K562 (cell line): ENCODE results near the gene RGS21. TPM values are rescaled to one million over a fixed set of nuclear protein-coding genes. Genes with fewer than 3 reads are reported as not detected.

Source experiments
- ATAC-seq: fragments of 200-7000 bp; cut with Tn5 transposase; 3 replicates; pipeline ENCODE4 v1.9.1; 2020; ENCODE audit warnings: moderate library complexity
- BruUV-seq: library from RNA; stranded (reverse); fragments of 400-500 nt; replicated peaks from 2 replicates; lab custom pipeline; 2021; lab: Mats Ljungman, UMichigan
- CTCF ChIA-PET: fragments of 300-600 bp; formaldehyde crosslinking; extraction: SDS; loops from one replicate; lab custom pipeline; 2021; ENCODE audit warnings: low intra/inter-chr PET ratio; lab: Yijun Ruan, JAX
- POLR2A ChIA-PET: fragments of 300-600, 350-650 bp; sonication (Branson Sonifier 250); formaldehyde crosslinking; extraction: SDS; loops from one replicate; lab custom pipeline; 2021; ENCODE audit warnings: antibody characterized with exemption, inconsistent platforms; lab: Yijun Ruan, JAX
- DNase-seq, 4 experiments: peaks; one replicate each; pipeline versions ENCODE4 v3.0.0 to v3.0.0-alpha.2; 2011 to 2018; ENCODE audit warnings: low spot score in 3 of 4, mixed read lengths in 3 of 4; ENCODE audit errors: extremely low read depth in 1 of 4
- FAIRE-seq: peaks from 2 replicates; lab custom pipeline; 2011; peaks lifted over from hg19 to GRCh38; lab: Jason Lieb, UNC
- H2AFZ ChIP-seq: 2 replicates; pipeline ENCODE4 v1.6.0; 2011; ENCODE audit warnings: low read depth, low read length, control low read depth, inconsistent platforms
- H3K27ac ChIP-seq: fragments of 200-600 bp; 3 replicates; pipeline ENCODE4 v1.8.0; 2011; ENCODE audit warnings: low read depth, mild to moderate bottlenecking, control low read depth, inconsistent platforms, low read length, moderate library complexity, mixed read lengths; ENCODE audit errors: extremely low read depth
- H3K27me3 ChIP-seq, 2 experiments: fragments of 300-600 bp in 1 of 2; 2 replicates in 1 of 2; 3 replicates in 1 of 2; pipeline versions ENCODE4 v1.6.0 to v1.8.0; 2011; ENCODE audit warnings: inconsistent platforms in 2 of 2, low read length in 2 of 2, mild to moderate bottlenecking in 1 of 2, mixed read lengths in 1 of 2, moderate library complexity in 1 of 2; ENCODE audit not compliant: control insufficient read depth in 2 of 2, insufficient read depth in 2 of 2
- H3K36me3 ChIP-seq: fragments of 300-600 bp; 3 replicates; pipeline ENCODE4 v1.8.0; 2011; ENCODE audit warnings: mild to moderate bottlenecking, low read length, inconsistent platforms; ENCODE audit not compliant: control insufficient read depth, insufficient read depth
- H3K4me1 ChIP-seq, 2 experiments: fragments of 200-600 bp in 1 of 2; replicated peaks in 1 of 2; 2 replicates in 1 of 2; 3 replicates in 1 of 2; pipeline versions ENCODE4 v1.5.1 to v1.8.0; 2011; ENCODE audit warnings: inconsistent platforms in 2 of 2, low read length in 2 of 2, mild to moderate bottlenecking in 1 of 2, mixed read lengths in 1 of 2, moderate library complexity in 1 of 2; ENCODE audit not compliant: control insufficient read depth in 2 of 2, insufficient read depth in 2 of 2
- H3K4me2 ChIP-seq: 2 replicates; pipeline ENCODE4 v1.6.1; 2011; ENCODE audit warnings: low read length, control low read depth, inconsistent platforms, mixed read lengths; ENCODE audit not compliant: insufficient read depth
- H3K4me3 ChIP-seq: fragments of 200-600 bp; sonication (generic), shearing (Covaris generic); 2 replicates; pipeline ENCODE4 v1.5.1; 2016; ENCODE audit warnings: control low read depth, inconsistent platforms
- H3K79me2 ChIP-seq: fragments of 200-600 bp; 3 replicates; pipeline ENCODE4 v1.8.0; 2011; ENCODE audit warnings: low read length, inconsistent platforms; ENCODE audit not compliant: control insufficient read depth, insufficient read depth
- H3K9ac ChIP-seq, 2 experiments: 2 replicates each; pipeline versions ENCODE4 v1.6.0 to v1.6.1; 2011; ENCODE audit warnings: low read depth in 2 of 2, low read length in 2 of 2, control low read depth in 1 of 2, inconsistent platforms in 1 of 2, mild to moderate bottlenecking in 1 of 2, mixed read lengths in 1 of 2; ENCODE audit not compliant: insufficient read depth in 1 of 2
- H3K9me1 ChIP-seq: one replicate; pipeline ENCODE4 v1.6.0; 2011; ENCODE audit warnings: inconsistent platforms, mild to moderate bottlenecking, low read length, moderate library complexity; ENCODE audit not compliant: control insufficient read depth, insufficient read depth
- H3K9me3 ChIP-seq: replicated peaks from 2 replicates; pipeline ENCODE4 v1.5.1; 2011; ENCODE audit warnings: low read depth, low read length, inconsistent platforms; ENCODE audit not compliant: control insufficient read depth, insufficient read depth
- H4K20me1 ChIP-seq: replicated peaks from 2 replicates; pipeline ENCODE4 v1.6.1; 2011; ENCODE audit warnings: low read length, inconsistent platforms, mixed read lengths; ENCODE audit not compliant: control insufficient read depth, insufficient read depth
- DACH1 ChIP-seq: fragments of 450-650 bp; IDR thresholded peaks from 2 replicates; pipeline ENCODE4 v1.6.1; 2018; ENCODE audit not compliant: partially characterized antibody
- ZBTB11 ChIP-seq, 3 experiments: fragments of 200-800 bp in 1 of 3; fragments of 250-450 bp in 1 of 3; fragments of 450-650 bp in 1 of 3; sonication (Bioruptor Pico) in 1 of 3; sonication (Bioruptor generic) in 1 of 3; formaldehyde crosslinking in 1 of 3; IDR thresholded peaks; 2 replicates each; pipeline versions ENCODE4 v1.6.1 to v1.8.0; 2016 to 2022; ENCODE audit warnings: mild to moderate bottlenecking in 2 of 3, missing genetic modification characterization in 2 of 3, missing compliant biosample characterization in 1 of 3, moderate library complexity in 1 of 3
- WGBS: fragments of 100-300 bp; shearing (Covaris generic); methylation state at CpG from one replicate; pipeline ENCODE4 v1.1.6; 2016; ENCODE audit warnings: low coverage, mixed read lengths; ENCODE audit not compliant: insufficient coverage; ENCODE audit errors: missing lambda C conversion rate; 5-methylcytosine and 5-hydroxymethylcytosine counted together
- in situ Hi-C: fragments of 300-500 bp; cut with MboI; formaldehyde crosslinking; loops from 4 replicates; pipeline ENCODE4 v1.15.0; 2018; ENCODE audit warnings: inconsistent platforms, mixed read lengths
- intact Hi-C: fragments of 100-400 bp; cut with micrococcal nuclease; formaldehyde crosslinking; loops from 2 replicates; pipeline ENCODE4 v1.14.2; 2022
- polyA plus RNA-seq, 8 experiments: library from polyadenylated mRNA; depleted of rRNA in 4 of 8; stranded (reverse) in 5 of 8; unstranded in 3 of 8; fragments of >200 nt; fragmentation: Nextera tagmentation in 2 of 8; fragmentation: Illumina TruSeq in 1 of 8; extraction: Ambion mirVana in 2 of 8; extraction: Trizol in 1 of 8; gene quantifications; 2 replicates each; pipeline versions ENCODE4 v1.2.1 to v1.2.3, GENCODE V29; 2011 to 2014; ENCODE audit warnings: inconsistent platforms in 1 of 8, missing spikeins in 1 of 8
- total RNA-seq, 7 experiments: library from RNA; depleted of rRNA in 6 of 7; stranded (reverse); fragments of >200 nt in 6 of 7; fragmentation: Illumina TruSeq in 2 of 7; extraction: Trizol in 2 of 7; gene quantifications; 2 replicates each; pipeline versions ENCODE4 v1.2.1 to v1.2.3, GENCODE V29; 2011 to 2021; ENCODE audit warnings: low replicate concordance in 1 of 7

Gene RGS21
- total and polyA plus RNA-seq, 9 of the 15 experiments (the other 6 are each of a cell fraction or from before 2014, with no cell fraction given): not detected

DNA sequence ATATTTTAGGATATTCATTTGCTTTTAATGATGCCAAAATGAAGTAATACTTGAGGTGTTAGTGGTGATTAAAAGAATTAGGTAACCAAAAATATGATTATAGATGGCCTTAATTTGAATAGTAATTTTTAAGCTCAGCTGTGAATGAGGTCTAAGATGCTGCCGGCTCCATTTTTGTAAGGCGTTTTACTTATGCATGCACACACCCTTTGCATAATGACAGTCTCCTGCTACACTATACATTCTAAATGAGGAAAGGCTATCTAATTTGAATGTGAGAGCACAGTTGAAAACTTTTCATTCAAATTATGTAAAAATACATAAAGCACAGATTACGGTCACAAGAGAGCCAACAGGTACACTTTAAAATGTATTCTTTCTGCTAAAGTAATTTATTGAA lies 41.6 kb downstream of the RGS21 start:
- ATAC-seq: no peak
- Histone ChIP-seq H3K4me2 (no peak overlapping the region), H3K79me2 (no peaks in the 10 kb centered on the region), H3K4me1 (no peaks in the 10 kb centered on the region), H2AFZ (no peak overlapping the region), H3K9ac (no peak overlapping the region), H3K27me3 (no peaks in the 10 kb centered on the region), H3K9me1 (no peaks in the 10 kb centered on the region), H3K4me3 (no peak overlapping the region), H3K27ac (no peak overlapping the region), H3K36me3 (no peaks in the 10 kb centered on the region), H3K9me3 (no peaks in the 10 kb centered on the region), H4K20me1 (no peaks in the 10 kb centered on the region)
- TF ChIP-seq DACH1 (no peak), ZBTB11 (CRISPR knock-in tag; IDR thresholded peaks at IDR 0.05) (no peak)
- WGBS: 13% methylated on average over 3 of the region's 3 CpGs
- ChIA-PET POLR2A (no interaction called here), CTCF (no interaction called here)
- intact Hi-C loops (no loop called here), in situ Hi-C loops (no loop called here)
- DNase-seq: no peak
- FAIRE-seq: no peak
- BruUV-seq: no TSS peak
